Gastrocnemius medialis (tissue), 4 donors: ENCODE measurements around the gene MEX3C. TPM values are rescaled to one million over a fixed set of nuclear protein-coding genes. Genes with fewer than 3 reads are reported as not detected.

Experiments
- ATAC-seq, 2 donors: fragments of 150-250 bp; one replicate each; pipeline ENCODE4 v1.9.1; 2016
- DNase-seq, 2 donors: peaks; one replicate each; pipeline ENCODE4 v3.0.0-alpha.2; 2019
- H3K27ac ChIP-seq, 4 donors: fragments of 200-600 bp; sonication (generic); 1 replicate in 1 of 4; 2 replicates in 3 of 4; pipeline ENCODE4 v1.5.1; 2016 to 2018; ENCODE audit warnings: mild to moderate bottlenecking in 2 of 4, moderate library complexity in 1 of 4
- H3K27me3 ChIP-seq, 3 donors: fragments of 200-600 bp; sonication (generic) in 2 of 3; 1 replicate in 1 of 3; 2 replicates in 2 of 3; pipeline versions ENCODE4 v1.5.1 to v1.6.0; 2016 to 2019; ENCODE audit warnings: mild to moderate bottlenecking in 1 of 3, moderate library complexity in 1 of 3
- H3K36me3 ChIP-seq, 2 donors: fragments of 200-600 bp; sonication (generic) in 1 of 2; one replicate each; pipeline ENCODE4 v1.5.1; 2017 to 2018
- H3K4me1 ChIP-seq, 2 donors: fragments of 200-600 bp; sonication (generic) in 1 of 2; one replicate each; pipeline ENCODE4 v1.5.1; 2016 to 2017; ENCODE audit warnings: mild to moderate bottlenecking in 2 of 2
- H3K4me3 ChIP-seq, 4 donors: fragments of 200-600 bp; sonication (generic) in 3 of 4; 1 replicate in 1 of 4; 2 replicates in 3 of 4; pipeline ENCODE4 v1.5.1; 2016 to 2019; ENCODE audit warnings: mild to moderate bottlenecking in 2 of 4
- H3K9me3 ChIP-seq, 3 donors: fragments of 200-600 bp; sonication (generic) in 2 of 3; 1 replicate in 1 of 3; 2 replicates in 2 of 3; pipeline ENCODE4 v1.5.1; 2016 to 2019
- CTCF ChIP-seq, 5 experiments: fragments of 450-650 bp in 3 of 5; fragments of 200-600 bp in 2 of 5; sonication (generic) in 2 of 5; IDR thresholded peaks in 4 of 5; conservative IDR thresholded peaks in 1 of 5; 1 replicate in 4 of 5; 2 replicates in 1 of 5; pipeline ENCODE4 v1.5.1; 2016 to 2019; ENCODE audit warnings: antibody characterized with exemption in 5 of 5, mild to moderate bottlenecking in 3 of 5, moderate library complexity in 3 of 5
- POLR2A ChIP-seq, 2 donors: fragments of 450-650 bp; IDR thresholded peaks; one replicate each; pipeline ENCODE4 v1.6.1; 2017; ENCODE audit warnings: antibody characterized with exemption in 2 of 2, mild to moderate bottlenecking in 2 of 2, moderate library complexity in 2 of 2
- in situ Hi-C, 4 donors: fragments of 200-750 bp; cut with MboI; loops; one replicate each; pipeline versions ENCODE4 v1.15.0 to v1.8.0; 2017; ENCODE audit warnings: low sequenced_read_pairs in 4 of 4
- intact Hi-C: fragments of 100-400 bp; cut with DNase I; formaldehyde crosslinking; loops from one replicate; pipeline ENCODE4 v1.15.1; 2023; ENCODE audit warnings: low total_unique reads
- total RNA-seq, 4 donors: library from RNA; depleted of rRNA; stranded (reverse); fragments of >200 nt; gene quantifications; one replicate each; pipeline versions ENCODE4 v1.1.0 to v1.2.3, GENCODE V29; 2016

The MEX3C gene
- total RNA-seq, 4 donors from 2014 or later = 8.8 to 14.9 (median 12.4) TPM

- intact Hi-C loops = no loop called here
- Histone ChIP-seq H3K27ac (no peak overlapping the region), H3K36me3 (no peaks in the 10 kb centered on the region), H3K4me3 (no peak overlapping the region), H3K4me1 (peaks cover 0 to 9% of the 10 kb centered on the region in 2 donors), H3K27me3 (no peaks in the 10 kb centered on the region), H3K9me3 (no peaks in the 10 kb centered on the region)
- DNase-seq = no peak
- no peak for ATAC-seq
- TF ChIP-seq CTCF (IDR thresholded peaks at IDR 0.05 in 4 of 5, conservative IDR thresholded peaks at IDR 0.05 in 1 of 5) (no peak), POLR2A (IDR thresholded peaks at IDR 0.05) (no peak)
- in situ Hi-C loops = no loop called here
Observed at GRCh38 chr18:51151568-51152511, 45.6 kb downstream of the MEX3C start.

GRCh38 chr18:51151185-51151567 is 46.3 kb downstream of the MEX3C start:
- Histone ChIP-seq H3K4me1 (peaks cover 0 to 9% of the 10 kb centered on the region in 2 donors), H3K9me3 (no peaks in the 10 kb centered on the region), H3K36me3 (no peaks in the 10 kb centered on the region), H3K27me3 (no peaks in the 10 kb centered on the region), H3K4me3 (no peak overlapping the region), H3K27ac (no peak overlapping the region)
- TF ChIP-seq POLR2A (IDR thresholded peaks at IDR 0.05) = no peak
- TF ChIP-seq CTCF (IDR thresholded peaks at IDR 0.05 in 4 of 5, conservative IDR thresholded peaks at IDR 0.05 in 1 of 5) = no peak
- DNase-seq (no peak), ATAC-seq (no peak)
- intact Hi-C loops (no loop called here), in situ Hi-C loops (no loop called here)

GRCh38 chr18:51150113-51150700 is 47.3 kb downstream of the MEX3C start:
- intact Hi-C loops (no loop called here), in situ Hi-C loops (no loop called here)
- Histone ChIP-seq H3K27ac (no peak overlapping the region), H3K27me3 (no peaks in the 10 kb centered on the region), H3K4me3 (no peak overlapping the region), H3K4me1 (peaks cover 0 to 9% of the 10 kb centered on the region in 2 donors), H3K9me3 (no peaks in the 10 kb centered on the region), H3K36me3 (no peaks in the 10 kb centered on the region)
- ATAC-seq = no peak
- no peak for TF ChIP-seq CTCF (IDR thresholded peaks at IDR 0.05 in 4 of 5, conservative IDR thresholded peaks at IDR 0.05 in 1 of 5)
- no peak for TF ChIP-seq POLR2A (IDR thresholded peaks at IDR 0.05)
- DNase-seq = no peak

GRCh38 chr18:51149670-51150069 is 47.8 kb downstream of the MEX3C start:
- no peaks in the 10 kb centered on the region for H3K9me3 ChIP-seq
- no peaks in the 10 kb centered on the region for H3K36me3 ChIP-seq
- no peaks in the 10 kb centered on the region for H3K27me3 ChIP-seq
- H3K27ac ChIP-seq = no peak overlapping the region
- intact Hi-C loops (no loop called here), in situ Hi-C loops (no loop called here)
- no peak overlapping the region for H3K4me3 ChIP-seq
- ATAC-seq (no peak), DNase-seq (no peak)
- peaks cover 0 to 9% of the 10 kb centered on the region in 2 donors for H3K4me1 ChIP-seq
- TF ChIP-seq POLR2A (IDR thresholded peaks at IDR 0.05) = no peak
- TF ChIP-seq CTCF (IDR thresholded peaks at IDR 0.05 in 4 of 5, conservative IDR thresholded peaks at IDR 0.05 in 1 of 5) = no peak
